WTC11 (cell line): ENCODE measurements around the gene PEAK3. TPM values are rescaled to one million over a fixed set of nuclear protein-coding genes. Genes with fewer than 3 reads are reported as not detected.
A peak's percentile ranks its signal among the peaks of the same experiment; 100 is the strongest.

ENCODE experiments used
- ATAC-seq: fragments of 200-7000 bp; cut with Tn5 transposase; 2 replicates; pipeline ENCODE4 v1.10.0; 2021; ENCODE audit warnings: mild to moderate bottlenecking, moderate library complexity
- CTCF ChIA-PET: fragments of 300-600 bp; sonication (Branson Sonifier 250); formaldehyde crosslinking; loops from one replicate; lab custom pipeline; 2021; ENCODE audit warnings: antibody characterized with exemption; lab: Charles Lee
- POLR2A ChIA-PET: fragments of 350-600 bp; sonication (Branson Sonifier 250); formaldehyde crosslinking; loops from one replicate; lab custom pipeline; 2021; ENCODE audit warnings: antibody characterized with exemption; lab: Charles Lee
- DNase-seq: peaks from one replicate; pipeline ENCODE4 v3.0.0; 2021; ENCODE audit warnings: low spot score
- H3K27ac Mint-ChIP-seq: 2 replicates; pipeline ENCODE4 v1.8.0; 2021; ENCODE audit warnings: mixed read lengths
- H3K27me3 Mint-ChIP-seq: 2 replicates; pipeline ENCODE4 v1.8.0; 2021; ENCODE audit warnings: low read depth, mild to moderate bottlenecking, moderate library complexity, mixed read lengths
- H3K36me3 Mint-ChIP-seq: 2 replicates; pipeline ENCODE4 v1.8.0; 2021; ENCODE audit warnings: mixed read lengths
- H3K4me1 Mint-ChIP-seq: 2 replicates; pipeline ENCODE4 v1.8.0; 2022; ENCODE audit warnings: mixed read lengths
- H3K4me3 Mint-ChIP-seq: 2 replicates; pipeline ENCODE4 v1.8.0; 2021; ENCODE audit warnings: mild to moderate bottlenecking, moderate library complexity, mixed read lengths
- H3K9me3 Mint-ChIP-seq: 2 replicates; pipeline ENCODE4 v1.8.0; 2021; ENCODE audit warnings: mixed read lengths
- EMX1 ChIP-seq: fragments of 250-450 bp; sonication (Bioruptor Pico); IDR thresholded peaks from 2 replicates; pipeline ENCODE4 v1.8.0; 2021; ENCODE audit warnings: mild to moderate bottlenecking
- FOXJ3 ChIP-seq: sonication (generic); formaldehyde crosslinking; IDR thresholded peaks from 2 replicates; pipeline ENCODE4 v1.9.0; 2021; ENCODE audit warnings: missing genetic modification reagents, mild to moderate bottlenecking, borderline replicate concordance
- GABPB1 ChIP-seq: sonication (generic); formaldehyde crosslinking; IDR thresholded peaks from 2 replicates; pipeline ENCODE4 v1.8.1; 2023; ENCODE audit warnings: mild to moderate bottlenecking, missing genetic modification reagents
- GRHL2 ChIP-seq: fragments of 250-450 bp; sonication (Bioruptor Pico); IDR thresholded peaks from 2 replicates; pipeline ENCODE4 v1.8.0; 2022; ENCODE audit warnings: mild to moderate bottlenecking, moderate library complexity; ENCODE audit not compliant: insufficient replicate concordance, severe bottlenecking
- GTF2I ChIP-seq: fragments of 250-450 bp; sonication (Bioruptor Pico); conservative IDR thresholded peaks from 2 replicates; pipeline ENCODE4 v1.4.0; 2021; ENCODE audit warnings: mild to moderate bottlenecking
- HMGA2 ChIP-seq: fragments of 250-450 bp; sonication (Bioruptor Pico); IDR thresholded peaks from 2 replicates; pipeline ENCODE4 v1.4.0; 2021; ENCODE audit warnings: mild to moderate bottlenecking, moderate library complexity
- SMAD4 ChIP-seq: sonication (generic); formaldehyde crosslinking; IDR thresholded peaks from 2 replicates; pipeline ENCODE4 v1.8.0; 2022; ENCODE audit warnings: mild to moderate bottlenecking, missing genetic modification reagents
- TCF7 ChIP-seq: sonication (generic); formaldehyde crosslinking; IDR thresholded peaks from 2 replicates; pipeline ENCODE4 v1.8.0; 2022; ENCODE audit warnings: mild to moderate bottlenecking, low read depth, missing genetic modification reagents, moderate library complexity
- ZBTB21 ChIP-seq: sonication (generic); formaldehyde crosslinking; IDR thresholded peaks from 2 replicates; pipeline ENCODE4 v1.8.1; 2023; ENCODE audit warnings: mild to moderate bottlenecking, missing genetic modification reagents, borderline replicate concordance
- ZNF232 ChIP-seq: sonication (generic); formaldehyde crosslinking; IDR thresholded peaks from 2 replicates; pipeline ENCODE4 v1.8.0; 2022; ENCODE audit warnings: mild to moderate bottlenecking, missing genetic modification reagents
- ZNF396 ChIP-seq: fragments of 250-450 bp; sonication (Bioruptor Pico); IDR thresholded peaks from 2 replicates; pipeline ENCODE4 v1.8.0; 2021; ENCODE audit warnings: mild to moderate bottlenecking, moderate library complexity, borderline replicate concordance
- ZNF416 ChIP-seq: fragments of 250-450 bp; sonication (Bioruptor Pico); IDR thresholded peaks from 2 replicates; pipeline ENCODE4 v1.9.0; 2021; ENCODE audit warnings: mild to moderate bottlenecking, inconsistent platforms
- total RNA-seq: library from RNA; stranded (reverse); gene quantifications from 3 replicates; pipeline ENCODE4 v1.2.3, GENCODE V29; 2021
- TF ChIP-seq, protein P1 (sequence below): sonication (generic); formaldehyde crosslinking; IDR thresholded peaks from 2 replicates; pipeline ENCODE4 v1.8.0; 2022; ENCODE audit warnings: mild to moderate bottlenecking, missing genetic modification reagents
- TF ChIP-seq, protein P2 (sequence below): sonication (generic); formaldehyde crosslinking; IDR thresholded peaks from 2 replicates; pipeline ENCODE4 v1.8.0; 2023; ENCODE audit warnings: mild to moderate bottlenecking, missing genetic modification reagents
- TF ChIP-seq, protein P3 (sequence below): sonication (generic); formaldehyde crosslinking; IDR thresholded peaks from 2 replicates; pipeline ENCODE4 v1.8.0; 2022; ENCODE audit warnings: mild to moderate bottlenecking, missing genetic modification reagents
- TF ChIP-seq, protein P4 (sequence below): sonication (generic); formaldehyde crosslinking; IDR thresholded peaks from 2 replicates; pipeline ENCODE4 v1.8.0; 2022; ENCODE audit warnings: mild to moderate bottlenecking, missing genetic modification reagents
- TF ChIP-seq, protein P5 (sequence below): sonication (generic); formaldehyde crosslinking; IDR thresholded peaks from 2 replicates; pipeline ENCODE4 v1.8.1; 2023; ENCODE audit warnings: mild to moderate bottlenecking, missing genetic modification reagents, moderate library complexity
- TF ChIP-seq, protein P6 (sequence below): sonication (generic); formaldehyde crosslinking; IDR thresholded peaks from 2 replicates; pipeline ENCODE4 v1.8.1; 2022; ENCODE audit warnings: low read depth, mild to moderate bottlenecking, moderate library complexity, missing genetic modification reagents, borderline replicate concordance
- TF ChIP-seq, protein P7 (sequence below): fragments of 200-600 bp; IDR thresholded peaks from 2 replicates; pipeline ENCODE4 v1.8.0; 2022; ENCODE audit warnings: antibody characterized with exemption

PEAK3 gene
- total RNA-seq, 1 experiment from 2014 or later = not detected

DNA sequence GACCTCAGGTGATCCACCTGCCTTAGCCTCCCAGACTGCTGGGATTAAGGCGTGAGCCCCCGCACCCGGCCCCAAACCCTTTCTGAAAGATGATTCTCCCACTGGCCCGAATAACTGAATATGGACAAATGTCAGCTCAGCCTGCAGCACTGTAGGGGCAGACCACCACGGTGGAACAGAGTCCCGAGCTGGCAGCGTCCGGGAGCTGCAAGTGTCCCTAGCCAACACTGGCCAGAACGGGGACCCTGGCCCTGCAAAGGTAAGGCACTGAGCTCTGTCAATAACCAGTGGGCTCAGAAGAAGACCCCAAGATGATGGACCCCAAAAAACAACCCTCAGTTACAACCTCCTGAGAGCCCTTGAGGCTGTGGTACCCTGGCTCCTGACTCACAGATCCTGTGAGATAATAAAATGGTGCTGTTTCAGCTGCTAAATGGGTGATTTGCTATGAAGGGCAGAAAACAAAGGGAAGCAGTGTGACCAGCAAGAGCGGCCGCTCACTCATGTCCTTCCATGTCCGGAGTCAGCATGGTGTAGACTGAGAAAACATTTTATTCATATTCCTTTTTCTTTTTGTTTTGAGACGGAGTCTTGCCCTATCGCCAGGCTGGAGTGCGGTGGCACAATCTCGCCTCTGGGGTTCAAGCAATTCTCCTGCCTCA, 44.9 kb upstream of the PEAK3 start:
- no peak for DNase-seq
- Mint-ChIP-seq H3K9me3 (no peaks in the 10 kb centered on the region), H3K36me3 (peaks cover 13% of the 10 kb centered on the region), H3K27me3 (no peaks in the 10 kb centered on the region), H3K27ac (peak overlapping the region; percentile 80; the same call in 1 of the 2 replicates), H3K4me3 (peak overlapping the region; percentile 100), H3K4me1 (peaks cover 37% of the 10 kb centered on the region)
- ChIA-PET POLR2A (interaction anchor here (0.6 to 1.3 kb wide), 2 partner anchors 13 to 101 kb away, joined by 3 read pairs; partner anchors contain the start of gene TIMM13), CTCF (interaction anchor here (1.3 to 3.3 kb wide), 4 partner anchors 8 to 51 kb away, joined by 4 to 20 read pairs (median 8); no protein-coding TSS in a partner anchor)
- TF ChIP-seq SMAD4 (CRISPR knock-in tag) (no peak), ZNF416 (CRISPR knock-in tag) (no peak), GTF2I (CRISPR knock-in tag) (no peak), ZNF396 (CRISPR knock-in tag) (no peak)
- TF ChIP-seq, protein P1, sequence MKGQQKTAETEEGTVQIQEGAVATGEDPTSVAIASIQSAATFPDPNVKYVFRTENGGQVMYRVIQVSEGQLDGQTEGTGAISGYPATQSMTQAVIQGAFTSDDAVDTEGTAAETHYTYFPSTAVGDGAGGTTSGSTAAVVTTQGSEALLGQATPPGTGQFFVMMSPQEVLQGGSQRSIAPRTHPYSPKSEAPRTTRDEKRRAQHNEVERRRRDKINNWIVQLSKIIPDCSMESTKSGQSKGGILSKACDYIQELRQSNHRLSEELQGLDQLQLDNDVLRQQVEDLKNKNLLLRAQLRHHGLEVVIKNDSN (CRISPR knock-in tag) = no peak
- TF ChIP-seq, protein P2, sequence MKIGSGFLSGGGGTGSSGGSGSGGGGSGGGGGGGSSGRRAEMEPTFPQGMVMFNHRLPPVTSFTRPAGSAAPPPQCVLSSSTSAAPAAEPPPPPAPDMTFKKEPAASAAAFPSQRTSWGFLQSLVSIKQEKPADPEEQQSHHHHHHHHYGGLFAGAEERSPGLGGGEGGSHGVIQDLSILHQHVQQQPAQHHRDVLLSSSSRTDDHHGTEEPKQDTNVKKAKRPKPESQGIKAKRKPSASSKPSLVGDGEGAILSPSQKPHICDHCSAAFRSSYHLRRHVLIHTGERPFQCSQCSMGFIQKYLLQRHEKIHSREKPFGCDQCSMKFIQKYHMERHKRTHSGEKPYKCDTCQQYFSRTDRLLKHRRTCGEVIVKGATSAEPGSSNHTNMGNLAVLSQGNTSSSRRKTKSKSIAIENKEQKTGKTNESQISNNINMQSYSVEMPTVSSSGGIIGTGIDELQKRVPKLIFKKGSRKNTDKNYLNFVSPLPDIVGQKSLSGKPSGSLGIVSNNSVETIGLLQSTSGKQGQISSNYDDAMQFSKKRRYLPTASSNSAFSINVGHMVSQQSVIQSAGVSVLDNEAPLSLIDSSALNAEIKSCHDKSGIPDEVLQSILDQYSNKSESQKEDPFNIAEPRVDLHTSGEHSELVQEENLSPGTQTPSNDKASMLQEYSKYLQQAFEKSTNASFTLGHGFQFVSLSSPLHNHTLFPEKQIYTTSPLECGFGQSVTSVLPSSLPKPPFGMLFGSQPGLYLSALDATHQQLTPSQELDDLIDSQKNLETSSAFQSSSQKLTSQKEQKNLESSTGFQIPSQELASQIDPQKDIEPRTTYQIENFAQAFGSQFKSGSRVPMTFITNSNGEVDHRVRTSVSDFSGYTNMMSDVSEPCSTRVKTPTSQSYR (CRISPR knock-in tag) = no peak
- TF ChIP-seq, protein P3, sequence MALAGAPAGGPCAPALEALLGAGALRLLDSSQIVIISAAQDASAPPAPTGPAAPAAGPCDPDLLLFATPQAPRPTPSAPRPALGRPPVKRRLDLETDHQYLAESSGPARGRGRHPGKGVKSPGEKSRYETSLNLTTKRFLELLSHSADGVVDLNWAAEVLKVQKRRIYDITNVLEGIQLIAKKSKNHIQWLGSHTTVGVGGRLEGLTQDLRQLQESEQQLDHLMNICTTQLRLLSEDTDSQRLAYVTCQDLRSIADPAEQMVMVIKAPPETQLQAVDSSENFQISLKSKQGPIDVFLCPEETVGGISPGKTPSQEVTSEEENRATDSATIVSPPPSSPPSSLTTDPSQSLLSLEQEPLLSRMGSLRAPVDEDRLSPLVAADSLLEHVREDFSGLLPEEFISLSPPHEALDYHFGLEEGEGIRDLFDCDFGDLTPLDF = no peak
- no peak for ATAC-seq

DNA sequence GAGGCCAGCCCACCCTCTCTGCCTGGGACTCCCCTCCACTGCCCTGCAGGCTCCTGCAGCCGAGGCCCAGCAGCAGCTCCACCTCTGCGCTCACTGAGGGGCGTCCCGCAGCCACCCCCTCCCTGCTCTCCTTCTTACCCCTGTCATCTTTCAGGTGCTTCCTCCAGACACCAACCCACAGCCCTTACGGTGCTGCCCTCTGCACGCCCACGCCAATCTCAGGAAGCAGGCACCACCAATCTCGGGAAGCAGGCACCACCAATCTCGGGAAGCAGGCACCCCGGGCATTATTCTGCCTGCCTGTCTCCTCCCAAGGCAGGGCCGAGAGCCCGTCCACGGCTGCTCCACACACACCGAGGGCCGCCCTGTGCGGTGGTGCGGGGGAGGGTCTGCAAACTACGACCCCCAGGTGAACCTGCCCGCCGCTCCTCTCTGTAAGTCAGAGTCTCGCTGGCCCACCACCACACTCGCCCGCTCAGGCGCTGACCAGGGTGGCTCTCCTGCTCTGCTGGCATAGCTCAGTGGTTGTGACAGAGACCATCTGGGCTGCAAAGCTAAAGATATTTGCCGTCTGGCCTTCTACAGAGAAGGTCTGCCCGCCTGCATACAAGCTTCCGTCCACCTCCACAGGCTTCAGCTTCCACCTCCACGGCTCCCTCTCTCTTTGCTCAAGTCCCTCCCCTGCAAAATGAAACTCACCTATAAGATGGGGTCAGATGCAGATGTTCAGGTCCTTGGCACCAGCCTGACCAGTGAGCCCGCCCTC, 43.5 kb upstream of the PEAK3 start:
- H3K4me1 Mint-ChIP-seq = peaks cover 23% of the 10 kb centered on the region

DNA sequence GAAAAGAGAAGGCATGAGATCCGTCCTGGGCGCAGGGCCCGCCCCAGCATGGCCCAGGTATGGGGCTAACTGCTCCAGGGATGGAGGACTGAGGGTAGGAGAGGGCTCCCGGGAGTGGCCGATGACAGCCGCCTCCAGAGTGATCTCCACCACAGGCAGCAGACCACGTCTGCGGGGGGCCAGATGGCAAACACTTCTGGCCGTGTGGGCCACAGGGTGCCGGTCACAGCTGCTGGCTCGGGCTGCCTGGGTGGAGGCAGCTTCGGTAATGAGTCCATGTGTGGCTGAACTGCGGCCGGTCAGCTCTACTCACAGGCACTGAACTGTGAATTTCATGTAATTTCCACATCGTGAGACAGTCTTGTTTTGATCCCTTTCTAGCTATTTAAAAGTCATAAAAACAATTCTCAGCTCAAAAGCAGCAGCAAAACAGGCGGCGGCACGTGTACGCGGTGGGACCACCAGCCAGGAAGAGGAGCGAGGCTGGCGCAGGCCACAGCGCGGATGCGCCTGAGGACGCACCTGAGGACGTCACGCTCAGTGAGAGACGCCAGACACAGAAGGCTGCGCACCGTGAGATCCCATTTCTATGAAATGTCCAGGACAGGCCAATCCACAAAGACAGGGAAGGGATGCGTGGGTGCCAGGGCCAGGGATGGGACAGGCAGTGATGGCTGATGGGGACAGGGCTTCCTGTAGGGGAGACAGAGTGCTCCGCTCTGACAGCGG, 42.4 kb upstream of the PEAK3 start:
- POLR2A ChIA-PET = no interaction called here
- Mint-ChIP-seq H3K27ac (no peak overlapping the region; the same call in 1 of the 2 replicates), H3K4me3 (no peak overlapping the region), H3K27me3 (no peaks in the 10 kb centered on the region), H3K9me3 (no peaks in the 10 kb centered on the region), H3K36me3 (peaks cover 13% of the 10 kb centered on the region), H3K4me1 (peaks cover 13% of the 10 kb centered on the region)
- CTCF ChIA-PET = no interaction called here
- ATAC-seq = no peak
- TF ChIP-seq, protein P4, sequence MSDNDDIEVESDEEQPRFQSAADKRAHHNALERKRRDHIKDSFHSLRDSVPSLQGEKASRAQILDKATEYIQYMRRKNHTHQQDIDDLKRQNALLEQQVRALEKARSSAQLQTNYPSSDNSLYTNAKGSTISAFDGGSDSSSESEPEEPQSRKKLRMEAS (CRISPR knock-in tag) = no peak
- TF ChIP-seq HMGA2 (CRISPR knock-in tag) (no peak), FOXJ3 (no peak), ZNF396 (CRISPR knock-in tag) (no peak), GABPB1 (CRISPR knock-in tag) (no peak), TCF7 (CRISPR knock-in tag) (no peak), ZBTB21 (CRISPR knock-in tag) (no peak)
- TF ChIP-seq, protein P5, sequence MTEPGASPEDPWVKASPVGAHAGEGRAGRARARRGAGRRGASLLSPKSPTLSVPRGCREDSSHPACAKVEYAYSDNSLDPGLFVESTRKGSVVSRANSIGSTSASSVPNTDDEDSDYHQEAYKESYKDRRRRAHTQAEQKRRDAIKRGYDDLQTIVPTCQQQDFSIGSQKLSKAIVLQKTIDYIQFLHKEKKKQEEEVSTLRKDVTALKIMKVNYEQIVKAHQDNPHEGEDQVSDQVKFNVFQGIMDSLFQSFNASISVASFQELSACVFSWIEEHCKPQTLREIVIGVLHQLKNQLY = no peak
- TF ChIP-seq, protein P6, sequence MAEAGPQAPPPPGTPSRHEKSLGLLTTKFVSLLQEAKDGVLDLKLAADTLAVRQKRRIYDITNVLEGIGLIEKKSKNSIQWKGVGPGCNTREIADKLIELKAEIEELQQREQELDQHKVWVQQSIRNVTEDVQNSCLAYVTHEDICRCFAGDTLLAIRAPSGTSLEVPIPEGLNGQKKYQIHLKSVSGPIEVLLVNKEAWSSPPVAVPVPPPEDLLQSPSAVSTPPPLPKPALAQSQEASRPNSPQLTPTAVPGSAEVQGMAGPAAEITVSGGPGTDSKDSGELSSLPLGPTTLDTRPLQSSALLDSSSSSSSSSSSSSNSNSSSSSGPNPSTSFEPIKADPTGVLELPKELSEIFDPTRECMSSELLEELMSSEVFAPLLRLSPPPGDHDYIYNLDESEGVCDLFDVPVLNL (CRISPR knock-in tag) = no peak
- DNase-seq = no peak

More for the DNA sequence above, 43.5 kb upstream of the PEAK3 start:
- no peaks in the 10 kb centered on the region for H3K27me3 Mint-ChIP-seq
- ChIA-PET POLR2A (no interaction called here), CTCF (interaction anchor here (0.6 to 3.3 kb wide), 2 partner anchors 10 to 87 kb away, joined by 5 to 20 read pairs; no protein-coding TSS in a partner anchor)
- no peak for TF ChIP-seq ZNF232 (CRISPR knock-in tag)
- TF ChIP-seq GRHL2 (CRISPR knock-in tag) = no peak
- TF ChIP-seq, protein P7, sequence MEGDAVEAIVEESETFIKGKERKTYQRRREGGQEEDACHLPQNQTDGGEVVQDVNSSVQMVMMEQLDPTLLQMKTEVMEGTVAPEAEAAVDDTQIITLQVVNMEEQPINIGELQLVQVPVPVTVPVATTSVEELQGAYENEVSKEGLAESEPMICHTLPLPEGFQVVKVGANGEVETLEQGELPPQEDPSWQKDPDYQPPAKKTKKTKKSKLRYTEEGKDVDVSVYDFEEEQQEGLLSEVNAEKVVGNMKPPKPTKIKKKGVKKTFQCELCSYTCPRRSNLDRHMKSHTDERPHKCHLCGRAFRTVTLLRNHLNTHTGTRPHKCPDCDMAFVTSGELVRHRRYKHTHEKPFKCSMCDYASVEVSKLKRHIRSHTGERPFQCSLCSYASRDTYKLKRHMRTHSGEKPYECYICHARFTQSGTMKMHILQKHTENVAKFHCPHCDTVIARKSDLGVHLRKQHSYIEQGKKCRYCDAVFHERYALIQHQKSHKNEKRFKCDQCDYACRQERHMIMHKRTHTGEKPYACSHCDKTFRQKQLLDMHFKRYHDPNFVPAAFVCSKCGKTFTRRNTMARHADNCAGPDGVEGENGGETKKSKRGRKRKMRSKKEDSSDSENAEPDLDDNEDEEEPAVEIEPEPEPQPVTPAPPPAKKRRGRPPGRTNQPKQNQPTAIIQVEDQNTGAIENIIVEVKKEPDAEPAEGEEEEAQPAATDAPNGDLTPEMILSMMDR = no peak
- TF ChIP-seq EMX1 = no peak
- H3K4me3 Mint-ChIP-seq = no peak overlapping the region
- H3K9me3 Mint-ChIP-seq = no peaks in the 10 kb centered on the region
- DNase-seq (no peak), ATAC-seq (no peak)
- no peak overlapping the region; the same call in 1 of the 2 replicates for H3K27ac Mint-ChIP-seq
- peaks cover 13% of the 10 kb centered on the region for H3K36me3 Mint-ChIP-seq
